ENCODE results near the gene EQTN. TPM values are rescaled to one million over a fixed set of nuclear protein-coding genes. Genes with fewer than 3 reads are reported as not detected.

Gene EQTN
- total RNA-seq, 6 experiments from 2014 or later: not detected

DNA sequence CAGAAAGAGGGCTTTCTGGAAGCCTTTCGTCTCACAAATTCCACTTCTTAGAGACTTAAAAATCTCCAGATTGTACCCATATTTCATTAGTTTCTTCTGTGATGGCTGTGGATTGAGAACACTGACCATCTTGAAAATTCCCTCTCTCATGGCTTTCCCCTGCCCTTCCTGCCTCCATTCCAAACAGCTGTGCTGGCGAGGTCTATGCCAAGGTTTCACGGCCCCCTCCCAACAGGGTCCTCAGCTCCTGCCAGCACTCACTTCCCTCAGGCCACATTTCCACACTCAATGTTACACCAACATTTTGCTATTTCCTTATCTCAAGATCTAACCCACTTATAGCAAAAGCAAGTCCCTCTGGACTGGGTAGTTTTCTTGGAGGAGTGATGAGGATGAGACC is 40.3 kb upstream of the EQTN start:
- Histone ChIP-seq H3K4me1 (no peaks in the 10 kb centered on the region), H3K27me3 (no peaks in the 10 kb centered on the region), H3K36me3 (no peaks in the 10 kb centered on the region), H3K27ac (no peak overlapping the region), H3K9me3 (no peaks in the 10 kb centered on the region), H3K4me3 (no peak overlapping the region)
- DNase-seq: no peak
- 94% methylated on average over 3 of the region's 3 CpGs for WGBS (ENCODE audit: insufficient coverage, low coverage, low lambda C conversion rate, missing lambda C conversion rate)
- intact Hi-C loops (cut with DNase I): loop anchor here in 1 of 2 donors (10.0 kb wide), 1 partner anchor 218 kb away; no protein-coding TSS in a partner anchor
- ATAC-seq: no peak
- no peak for TF ChIP-seq POLR2A (IDR thresholded peaks at IDR 0.05)
- TF ChIP-seq, protein P1, sequence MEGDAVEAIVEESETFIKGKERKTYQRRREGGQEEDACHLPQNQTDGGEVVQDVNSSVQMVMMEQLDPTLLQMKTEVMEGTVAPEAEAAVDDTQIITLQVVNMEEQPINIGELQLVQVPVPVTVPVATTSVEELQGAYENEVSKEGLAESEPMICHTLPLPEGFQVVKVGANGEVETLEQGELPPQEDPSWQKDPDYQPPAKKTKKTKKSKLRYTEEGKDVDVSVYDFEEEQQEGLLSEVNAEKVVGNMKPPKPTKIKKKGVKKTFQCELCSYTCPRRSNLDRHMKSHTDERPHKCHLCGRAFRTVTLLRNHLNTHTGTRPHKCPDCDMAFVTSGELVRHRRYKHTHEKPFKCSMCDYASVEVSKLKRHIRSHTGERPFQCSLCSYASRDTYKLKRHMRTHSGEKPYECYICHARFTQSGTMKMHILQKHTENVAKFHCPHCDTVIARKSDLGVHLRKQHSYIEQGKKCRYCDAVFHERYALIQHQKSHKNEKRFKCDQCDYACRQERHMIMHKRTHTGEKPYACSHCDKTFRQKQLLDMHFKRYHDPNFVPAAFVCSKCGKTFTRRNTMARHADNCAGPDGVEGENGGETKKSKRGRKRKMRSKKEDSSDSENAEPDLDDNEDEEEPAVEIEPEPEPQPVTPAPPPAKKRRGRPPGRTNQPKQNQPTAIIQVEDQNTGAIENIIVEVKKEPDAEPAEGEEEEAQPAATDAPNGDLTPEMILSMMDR (IDR thresholded peaks at IDR 0.05): no peak

DNA sequence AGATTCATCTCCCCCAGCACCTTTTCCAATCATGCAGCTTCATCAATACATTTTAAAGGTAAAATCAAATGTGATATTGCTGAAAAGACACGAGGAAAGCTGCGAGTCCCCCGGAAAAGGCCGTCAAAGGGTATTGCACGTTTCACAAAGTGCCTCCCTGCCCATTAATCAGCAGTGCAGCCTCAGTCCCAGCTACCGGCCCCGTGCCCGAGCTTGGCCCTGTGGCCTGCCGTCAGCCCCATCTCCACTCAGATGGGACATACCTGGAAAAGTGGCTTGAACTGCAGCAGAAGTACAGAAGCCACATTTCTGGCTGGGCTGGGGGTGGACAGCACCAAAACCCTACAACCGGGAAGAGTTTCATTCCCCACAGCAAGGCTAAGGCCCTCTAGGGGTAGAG is 39.9 kb upstream of the EQTN start:
- no peaks in the 10 kb centered on the region for H3K27me3 ChIP-seq
- no peaks in the 10 kb centered on the region for H3K4me1 ChIP-seq
- TF ChIP-seq, protein P1 (IDR thresholded peaks at IDR 0.05): no peak
- TF ChIP-seq POLR2A (IDR thresholded peaks at IDR 0.05): no peak
- no peak for DNase-seq
- H3K36me3 ChIP-seq: no peaks in the 10 kb centered on the region
- no peak for ATAC-seq
- no peak overlapping the region for H3K4me3 ChIP-seq
- H3K9me3 ChIP-seq: no peaks in the 10 kb centered on the region
- no peak overlapping the region for H3K27ac ChIP-seq
- intact Hi-C loops (cut with DNase I): loop anchor here in 1 of 2 donors (10.0 kb wide), 1 partner anchor 218 kb away; no protein-coding TSS in a partner anchor
- WGBS (ENCODE audit: insufficient coverage, low coverage, low lambda C conversion rate, missing lambda C conversion rate): 73% methylated on average over 3 of the region's 10 CpGs

DNA sequence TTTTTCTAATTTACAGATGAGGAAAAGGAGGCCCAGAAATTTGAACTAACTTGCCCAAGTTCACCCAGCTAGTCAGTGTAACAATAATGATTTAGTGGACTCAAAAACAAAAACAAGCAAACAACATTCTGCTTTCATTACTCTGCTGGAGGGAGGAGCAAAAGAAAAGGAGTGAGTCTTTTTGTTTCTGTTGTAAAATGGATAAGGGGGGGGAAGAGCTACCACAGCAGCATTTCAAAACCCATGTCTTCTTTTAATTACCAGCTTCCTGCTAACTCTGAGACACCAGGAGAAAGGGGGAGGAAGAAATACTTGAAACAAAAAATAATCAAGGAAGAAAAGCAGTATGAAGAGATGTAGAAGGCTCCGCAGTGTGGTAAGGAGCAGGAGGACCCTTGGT is 39.2 kb upstream of the EQTN start:
- no peaks in the 10 kb centered on the region for H3K27me3 ChIP-seq
- H3K9me3 ChIP-seq: no peaks in the 10 kb centered on the region
- H3K36me3 ChIP-seq: no peaks in the 10 kb centered on the region
- no peak overlapping the region for H3K27ac ChIP-seq
- no peak for TF ChIP-seq POLR2A (IDR thresholded peaks at IDR 0.05)
- TF ChIP-seq, protein P1 (IDR thresholded peaks at IDR 0.05): no peak
- no peak for ATAC-seq
- no peak for DNase-seq
- H3K4me1 ChIP-seq: no peaks in the 10 kb centered on the region
- H3K4me3 ChIP-seq: no peak overlapping the region
- WGBS (ENCODE audit: insufficient coverage, low coverage, low lambda C conversion rate, missing lambda C conversion rate): 82% methylated on average over 1 of the region's 1 CpG
- intact Hi-C loops (cut with DNase I): loop anchor here in 1 of 2 donors (10.0 kb wide), 1 partner anchor 219 kb away; no protein-coding TSS in a partner anchor

DNA sequence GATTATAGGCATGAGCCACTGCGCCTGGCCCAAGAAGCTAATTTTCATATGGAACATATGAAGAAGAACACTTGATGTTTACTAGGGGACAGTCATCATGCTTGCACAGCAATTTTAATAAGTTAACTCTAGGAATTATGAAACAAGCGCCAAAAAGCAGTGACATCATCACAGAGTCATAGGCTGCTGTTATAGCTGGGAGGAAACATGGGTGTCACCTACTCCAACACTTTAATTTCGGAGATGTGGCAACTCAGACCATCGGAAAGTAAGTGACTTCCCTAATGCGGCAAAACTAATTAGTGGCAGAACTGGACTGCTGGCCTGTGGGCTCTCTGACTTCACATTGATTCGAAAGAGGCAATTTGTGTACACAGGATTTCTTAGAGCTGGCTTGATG is 38.1 kb upstream of the EQTN start:
- ATAC-seq: peak in 1 of 4 donors; percentile 12
- WGBS (ENCODE audit: insufficient coverage, low coverage, low lambda C conversion rate, missing lambda C conversion rate): 63% methylated on average over 5 of the region's 6 CpGs
- no peak overlapping the region for H3K4me3 ChIP-seq
- H3K36me3 ChIP-seq: no peaks in the 10 kb centered on the region
- no peak for TF ChIP-seq POLR2A (IDR thresholded peaks at IDR 0.05)
- TF ChIP-seq, protein P1 (IDR thresholded peaks at IDR 0.05): no peak
- no peak for DNase-seq
- H3K4me1 ChIP-seq: no peaks in the 10 kb centered on the region
- H3K27ac ChIP-seq: no peak overlapping the region
- H3K27me3 ChIP-seq: no peaks in the 10 kb centered on the region
- intact Hi-C loops (cut with DNase I): loop anchor here in 1 of 2 donors (10.0 kb wide), 1 partner anchor 220 kb away; no protein-coding TSS in a partner anchor
- no peaks in the 10 kb centered on the region for H3K9me3 ChIP-seq

Measured in right lobe of liver (tissue), 6 donors.